T-helper 1 cell treated with Interleukin-12 subunit alpha and Interleukin-12 subunit beta and Interleukin-4 antibody, amounts not matched to agents 30 ng/mL and 1 ng/mL, for 36 hours (primary cell): Measurements from ENCODE around the gene SLAMF9. TPM values are rescaled to one million over a fixed set of nuclear protein-coding genes. Genes with fewer than 3 reads are reported as not detected.

Experiments used
- intact Hi-C: fragments of 100-400 bp; cut with micrococcal nuclease; formaldehyde crosslinking; loops from one replicate; pipeline ENCODE4 v1.15.1; 2024
- total RNA-seq: library from RNA; stranded (reverse); gene quantifications from 2 replicates; pipeline ENCODE4 v1.2.3, GENCODE V29; 2022

Gene SLAMF9
- total RNA-seq, 1 donor from 2014 or later, result not detected

GRCh38 chr1:159934136-159935039 lies 19.6 kb downstream of the SLAMF9 start:
- intact Hi-C loops, result no loop called here

- intact Hi-C loops, result no loop called here
Observed at GRCh38 chr1:159933347-159933746, 20.7 kb downstream of the SLAMF9 start.

- intact Hi-C loops, result no loop called here
Observed at GRCh38 chr1:159932296-159933285, 21.4 kb downstream of the SLAMF9 start.

- intact Hi-C loops, result no loop called here
Observed at GRCh38 chr1:159931795-159932173, 22.3 kb downstream of the SLAMF9 start.

DNA sequence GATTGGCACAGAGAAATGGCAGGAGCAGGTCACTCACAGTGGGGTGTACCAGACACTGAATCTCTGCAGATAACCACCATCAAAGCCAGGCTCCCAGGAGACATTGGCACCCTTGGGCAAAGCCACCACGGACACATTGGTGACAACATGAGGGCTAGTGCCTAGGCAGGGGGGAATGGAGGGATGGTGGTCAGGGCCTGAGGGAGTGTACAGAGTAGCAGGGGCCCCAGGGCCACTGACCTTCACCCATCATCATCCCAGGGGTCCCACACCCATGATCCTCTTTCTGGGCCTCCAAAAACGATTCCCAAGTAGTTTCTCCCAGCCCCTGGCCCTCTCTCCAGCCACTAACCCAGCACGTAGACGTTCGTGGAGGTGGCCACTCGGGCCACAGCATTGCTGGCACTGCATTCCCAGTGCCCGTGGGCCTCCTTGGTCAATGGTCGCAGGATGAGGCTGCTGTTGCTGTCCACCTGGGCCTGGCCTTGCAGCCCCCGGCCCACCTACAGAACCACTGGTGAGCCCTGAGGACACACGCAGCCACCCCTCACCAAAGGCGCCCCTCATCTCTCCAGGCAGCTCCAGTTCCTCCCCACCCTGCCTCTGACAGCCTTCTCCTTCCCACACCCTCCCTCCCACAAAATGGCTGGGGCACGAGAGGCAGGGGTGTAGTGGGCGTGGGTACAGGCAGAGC lies 22.8 kb downstream of the SLAMF9 start:
- intact Hi-C loops, result no loop called here

DNA sequence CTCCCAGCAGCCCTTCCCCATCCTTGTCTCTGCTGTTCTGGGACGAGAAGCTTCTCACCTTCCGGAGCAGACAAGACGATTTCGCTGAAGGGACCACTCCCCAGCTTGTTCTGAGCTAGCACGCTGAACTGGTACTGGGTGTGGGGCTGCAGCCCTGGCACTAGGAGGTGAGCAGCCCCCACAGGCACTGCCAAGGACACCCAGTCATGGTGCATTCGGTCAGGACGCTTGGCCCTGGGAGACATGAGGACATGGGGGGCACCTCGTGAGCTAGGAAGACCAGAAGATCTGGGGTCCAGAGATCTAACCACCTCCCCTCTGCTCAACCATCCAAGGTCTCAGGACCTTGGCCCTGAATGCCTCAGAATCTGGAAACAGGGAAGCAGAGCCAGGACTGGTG lies 23.4 kb downstream of the SLAMF9 start:
- intact Hi-C loops, result no loop called here

GRCh38 chr1:159930216-159930615 lies 23.8 kb downstream of the SLAMF9 start:
- intact Hi-C loops, result no loop called here

- intact Hi-C loops, result loop anchor here (10.0 kb wide), 3 partner anchors 275 to 1185 kb away; partner anchors contain the start of genes NIT1, PEA15 and PFDN2
Observed at GRCh38 chr1:159929155-159930051, 24.6 kb downstream of the SLAMF9 start.

- intact Hi-C loops, result loop anchor here (10.0 kb wide), 3 partner anchors 276 to 1186 kb away; partner anchors contain the start of genes NIT1, PEA15 and PFDN2
Observed at GRCh38 chr1:159928491-159929050, 25.5 kb downstream of the SLAMF9 start.

- intact Hi-C loops, result loop anchor here (10.0 kb wide), 3 partner anchors 277 to 1187 kb away; partner anchors contain the start of genes NIT1, PEA15 and PFDN2
Observed at GRCh38 chr1:159927849-159928431, 26.1 kb downstream of the SLAMF9 start.

DNA sequence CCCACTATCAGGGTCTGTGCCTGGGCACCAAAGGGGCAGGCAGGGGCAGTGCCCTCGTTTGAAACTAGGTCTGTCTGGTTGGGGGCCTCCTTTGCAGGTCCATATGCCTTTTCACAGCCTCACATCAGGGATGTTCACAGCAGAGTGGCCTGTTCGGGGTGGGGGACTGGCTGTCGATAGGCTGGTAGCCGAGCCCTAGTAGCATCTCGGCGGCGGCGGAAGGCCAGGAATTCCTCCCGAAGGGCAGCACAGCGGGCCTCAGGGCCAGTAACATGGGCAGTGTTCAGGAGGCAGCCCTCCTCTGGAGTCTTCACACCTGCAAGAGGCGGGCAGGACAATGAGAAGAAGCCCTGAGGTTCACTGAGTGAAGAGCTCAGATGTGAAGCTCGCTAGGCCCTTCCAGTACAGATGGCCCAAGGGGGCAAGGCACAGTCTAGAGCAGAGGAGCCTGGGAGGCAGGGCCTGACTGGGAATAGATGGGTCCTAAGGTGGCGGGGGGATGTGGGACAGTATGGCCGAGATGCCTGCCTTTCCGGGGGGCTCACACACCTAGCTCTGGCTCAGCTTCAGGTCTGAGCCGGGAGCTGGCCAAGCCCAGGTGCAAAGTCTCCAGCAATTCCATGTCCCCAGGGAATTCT lies 26.7 kb downstream of the SLAMF9 start:
- intact Hi-C loops, result loop anchor here (10.0 kb wide), 3 partner anchors 277 to 1187 kb away; partner anchors contain the start of genes NIT1, PEA15 and PFDN2

DNA sequence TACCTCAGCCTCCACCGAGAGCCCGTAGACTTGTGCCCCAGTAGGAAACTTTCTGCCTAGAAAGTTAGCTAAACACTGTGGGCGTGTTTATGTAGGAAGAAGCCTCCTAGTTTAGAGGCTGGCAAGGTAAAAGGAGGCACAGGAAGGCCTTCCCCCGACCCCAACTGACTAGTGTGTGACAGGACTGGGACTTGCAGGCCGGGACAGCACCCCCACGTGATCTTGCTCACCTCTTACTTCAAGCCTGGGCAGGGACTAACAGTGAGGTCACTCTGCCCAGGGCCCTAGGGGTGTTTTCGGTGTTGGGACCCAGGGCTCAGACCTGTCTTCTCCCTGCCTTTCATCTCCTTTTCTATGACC lies 28.3 kb downstream of the SLAMF9 start:
- intact Hi-C loops, result loop anchor here (1.0 to 10.0 kb wide), 11 partner anchors 11 to 1189 kb away; partner anchors contain the start of genes AIM2, COPA, DCAF8 and DUSP23

DNA sequence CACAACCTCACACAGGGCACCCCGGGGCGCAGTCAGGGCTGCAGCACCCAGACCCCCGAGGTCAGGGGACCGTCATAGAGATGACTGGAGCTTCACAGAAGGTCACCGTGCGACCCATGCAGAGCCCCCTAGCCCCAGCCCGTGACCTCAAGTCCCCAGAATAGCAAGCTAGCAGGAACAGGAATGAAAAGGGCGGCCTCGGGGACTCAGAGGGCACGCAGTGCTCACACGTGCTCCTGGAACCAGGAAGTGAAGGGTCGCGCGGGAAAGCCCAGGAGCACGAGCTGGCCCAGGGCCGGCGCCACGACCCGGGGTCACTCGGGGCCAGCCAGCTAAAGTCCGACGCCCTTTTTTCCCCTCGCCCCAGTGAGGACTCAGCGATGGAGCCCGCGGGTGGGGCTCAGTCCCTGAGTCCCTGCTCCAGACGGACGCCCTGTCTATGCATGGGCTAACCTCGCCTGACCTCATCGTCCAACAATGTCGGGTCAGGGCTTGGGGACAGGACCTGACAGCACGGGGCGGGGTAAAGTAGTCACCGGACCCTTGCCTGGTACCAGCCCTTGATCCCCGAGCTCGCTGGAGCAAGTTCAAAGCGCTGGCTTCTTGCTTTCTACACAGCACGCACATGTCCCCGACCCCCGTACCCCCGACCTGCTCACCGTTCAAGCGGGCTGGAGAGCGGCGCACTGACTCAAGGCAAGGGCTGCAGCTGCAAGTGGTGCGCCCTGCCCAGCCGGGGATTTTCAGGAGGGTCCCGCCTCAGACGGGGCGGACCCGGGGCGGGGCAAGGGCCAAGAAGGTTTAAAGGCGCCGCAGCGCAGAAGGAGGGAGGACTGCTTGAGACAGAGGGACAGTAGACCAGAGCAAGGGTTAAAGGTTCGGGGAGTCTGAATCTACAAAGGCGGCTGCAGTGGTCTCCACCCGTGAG lies 29.0 kb downstream of the SLAMF9 start, which contains the start of gene TAGLN2:
Gene TAGLN2, minus strand, starts transcription at position 717 of the 928 bp plus-strand sequence. CDS start 4,998 bp downstream, outside the sequence.
- intact Hi-C loops, result loop anchor here (1.0 to 10.0 kb wide), 12 partner anchors 11 to 1190 kb away; partner anchors contain the start of genes AIM2, COPA, DCAF8 and DUSP23

- intact Hi-C loops, result loop anchor here (1.0 to 10.0 kb wide), 7 partner anchors 281 to 1191 kb away; partner anchors contain the start of genes AIM2, COPA, DCAF8 and IFI16
Observed at GRCh38 chr1:159924025-159924790, 29.8 kb downstream of the SLAMF9 start.

GRCh38 chr1:159923203-159924024 lies 30.6 kb downstream of the SLAMF9 start:
- intact Hi-C loops, result loop anchor here (1.0 to 10.0 kb wide), 8 partner anchors 32 to 1191 kb away; partner anchors contain the start of genes AIM2, COPA, DCAF8 and IFI16
